HepG2 (cell line): Measurements from ENCODE around the gene GRIK4.

Source experiments
- CBFB ChIP-seq: sonication (generic); formaldehyde crosslinking; IDR thresholded peaks from 2 replicates; pipeline ENCODE4 v1.4.0; 2020; ENCODE audit warnings: missing genetic modification reagents
- CHD4 ChIP-seq: fragments of 200-600 bp; sonication (generic); IDR thresholded peaks from 2 replicates; pipeline ENCODE4 v1.7.0; 2017; ENCODE audit warnings: mild to moderate bottlenecking, low read length, borderline replicate concordance
- CTCF ChIP-seq: sonication (generic); formaldehyde crosslinking; IDR thresholded peaks from 2 replicates; pipeline ENCODE4 v1.5.0; 2020; ENCODE audit warnings: mild to moderate bottlenecking, missing genetic modification reagents, moderate library complexity
- DNMT1 ChIP-seq: sonication (generic); formaldehyde crosslinking; IDR thresholded peaks from 2 replicates; pipeline ENCODE4 v1.5.1; 2020; ENCODE audit warnings: mild to moderate bottlenecking, missing genetic modification reagents
- GMEB1 ChIP-seq: sonication (generic); formaldehyde crosslinking; IDR thresholded peaks from 2 replicates; pipeline ENCODE4 v1.5.1; 2020; ENCODE audit warnings: missing genetic modification reagents, mild to moderate bottlenecking, borderline replicate concordance
- GZF1 ChIP-seq: sonication (generic); formaldehyde crosslinking; IDR thresholded peaks from 2 replicates; pipeline ENCODE4 v1.5.1; 2020; ENCODE audit warnings: mild to moderate bottlenecking, missing genetic modification reagents
- HOXA7 ChIP-seq: sonication (generic); formaldehyde crosslinking; IDR thresholded peaks from 2 replicates; pipeline ENCODE4 v1.8.1; 2022; ENCODE audit warnings: mild to moderate bottlenecking, missing genetic modification reagents, moderate library complexity
- NRL ChIP-seq: sonication (generic); formaldehyde crosslinking; IDR thresholded peaks from 2 replicates; pipeline ENCODE4 v1.5.0; 2020; ENCODE audit warnings: missing genetic modification reagents, mild to moderate bottlenecking, moderate library complexity, borderline replicate concordance
- ZNF121 ChIP-seq: sonication (generic); formaldehyde crosslinking; IDR thresholded peaks from 2 replicates; pipeline ENCODE4 v1.5.0; 2020; ENCODE audit warnings: mild to moderate bottlenecking, missing genetic modification reagents
- ZZZ3 ChIP-seq: sonication (generic); formaldehyde crosslinking; IDR thresholded peaks from 2 replicates; pipeline ENCODE4 v1.4.0; 2020; ENCODE audit warnings: missing genetic modification reagents, mild to moderate bottlenecking, borderline replicate concordance
- TF ChIP-seq, protein P1 (sequence below), 2 experiments: sonication (generic) in 1 of 2; formaldehyde crosslinking in 1 of 2; IDR thresholded peaks; 2 replicates each; pipeline versions ENCODE4 v1.5.1 to v1.6.1; 2011 to 2020; ENCODE audit warnings: borderline replicate concordance in 1 of 2, low read depth in 1 of 2, low read length in 1 of 2, mild to moderate bottlenecking in 1 of 2, missing genetic modification reagents in 1 of 2, moderate library complexity in 1 of 2

DNA sequence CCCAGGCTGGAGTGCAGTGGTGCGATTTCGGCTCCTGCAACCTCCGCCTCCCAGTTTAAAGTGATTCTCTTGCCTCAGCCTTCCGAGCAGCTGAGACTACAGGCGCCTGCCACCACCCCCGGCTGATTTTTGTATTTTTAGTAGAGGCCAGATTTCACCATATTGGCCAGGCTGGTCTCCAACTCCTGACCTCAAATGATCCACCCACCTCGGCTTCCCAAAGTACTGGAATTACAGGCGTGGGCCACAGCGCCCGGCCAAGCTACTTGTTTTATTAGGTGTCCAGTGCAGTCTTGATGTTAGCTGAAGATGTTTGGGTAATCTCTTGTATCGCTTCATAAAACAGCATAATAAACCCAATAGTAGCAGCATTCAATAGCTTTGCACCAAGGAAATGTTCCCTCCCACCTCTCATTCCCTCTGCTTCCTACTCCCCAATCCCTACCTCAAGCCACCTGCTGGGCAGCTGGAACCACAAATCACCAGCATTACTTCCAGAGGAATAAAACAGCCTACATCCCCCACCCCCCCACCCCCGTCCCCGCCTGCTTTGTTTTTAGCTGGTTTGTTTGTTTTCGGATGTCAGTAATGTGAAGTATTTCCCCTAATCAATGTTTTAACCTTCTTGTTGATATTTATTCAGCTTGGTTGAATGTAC lies 11.0 kb upstream of the GRIK4 start:
- TF ChIP-seq CTCF, result no peak
- no peak for TF ChIP-seq CHD4
- TF ChIP-seq GMEB1 (CRISPR knock-in tag), result no peak
- no peak for TF ChIP-seq CBFB (CRISPR knock-in tag)
- TF ChIP-seq, protein P1, sequence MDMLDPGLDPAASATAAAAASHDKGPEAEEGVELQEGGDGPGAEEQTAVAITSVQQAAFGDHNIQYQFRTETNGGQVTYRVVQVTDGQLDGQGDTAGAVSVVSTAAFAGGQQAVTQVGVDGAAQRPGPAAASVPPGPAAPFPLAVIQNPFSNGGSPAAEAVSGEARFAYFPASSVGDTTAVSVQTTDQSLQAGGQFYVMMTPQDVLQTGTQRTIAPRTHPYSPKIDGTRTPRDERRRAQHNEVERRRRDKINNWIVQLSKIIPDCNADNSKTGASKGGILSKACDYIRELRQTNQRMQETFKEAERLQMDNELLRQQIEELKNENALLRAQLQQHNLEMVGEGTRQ (IDR thresholded peaks at IDR 0.05; ENCODE audit: low read depth, low read length), result no peak
- TF ChIP-seq, protein P1 (CRISPR knock-in tag; IDR thresholded peaks at IDR 0.05; ENCODE audit: borderline replicate concordance), result no peak
- no peak for TF ChIP-seq ZZZ3 (CRISPR knock-in tag)
- no peak for TF ChIP-seq DNMT1
- TF ChIP-seq NRL (CRISPR knock-in tag), result no peak
- TF ChIP-seq GZF1, result no peak
- TF ChIP-seq HOXA7 (CRISPR knock-in tag), result no peak
- TF ChIP-seq ZNF121 (CRISPR knock-in tag), result no peak
